ENCODE measurements around the gene ARL15. TPM values are rescaled to one million over a fixed set of nuclear protein-coding genes. Genes with fewer than 3 reads are reported as not detected.

ARL15 gene
- total and polyA plus RNA-seq, 2 donors (not counting 1 experiment from before 2014, with no cell fraction given) = 5.8 to 20.5 TPM

DNA sequence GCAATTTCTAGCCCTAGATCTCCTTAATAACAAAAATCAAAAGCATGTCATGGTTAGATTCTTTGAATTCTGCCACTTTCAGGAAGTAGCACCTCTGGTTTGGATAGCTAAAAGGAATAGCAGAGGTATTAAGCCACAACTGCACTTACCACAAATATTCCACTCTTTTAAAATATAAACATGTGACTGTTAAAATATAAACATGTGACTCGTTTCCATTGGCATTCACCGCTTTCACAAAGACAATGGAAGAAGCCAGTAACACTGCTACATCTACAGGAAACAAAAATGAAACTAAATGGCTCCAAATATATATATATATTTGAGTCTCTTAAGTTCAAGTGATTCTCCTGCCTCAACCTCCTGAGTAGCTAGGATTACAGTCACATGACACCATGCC, 222.9 kb downstream of the ARL15 start:
- H3K27me3 ChIP-seq (replicated peaks in 1 of 4; ENCODE audit: control extremely low read depth in 1 of 4, control insufficient read depth in 3 of 4, insufficient read depth in 4 of 4, low read length in 3 of 4) = no peaks in the 10 kb centered on the region
- POLR2A ChIA-PET = no interaction called here
- no peaks in the 10 kb centered on the region for H4K20me1 ChIP-seq (ENCODE audit: control insufficient read depth, insufficient read depth, low read length, poor library complexity, severe bottlenecking)
- no peak overlapping the region for H3K4me2 ChIP-seq (replicated peaks; ENCODE audit: low read depth, low read length, poor library complexity, severe bottlenecking)
- H2AFZ ChIP-seq (ENCODE audit: insufficient read depth, low read depth, low read length, poor library complexity, severe bottlenecking) = no peak overlapping the region
- DNase-seq (no peak), ATAC-seq (ENCODE audit: low read depth) (no peak)
- TF ChIP-seq EZH2 (IDR thresholded peaks at IDR 0.05; ENCODE audit: borderline replicate concordance, insufficient read depth, low read depth, low read length, poor library complexity, severe bottlenecking) = no peak
- TF ChIP-seq, protein P1, sequence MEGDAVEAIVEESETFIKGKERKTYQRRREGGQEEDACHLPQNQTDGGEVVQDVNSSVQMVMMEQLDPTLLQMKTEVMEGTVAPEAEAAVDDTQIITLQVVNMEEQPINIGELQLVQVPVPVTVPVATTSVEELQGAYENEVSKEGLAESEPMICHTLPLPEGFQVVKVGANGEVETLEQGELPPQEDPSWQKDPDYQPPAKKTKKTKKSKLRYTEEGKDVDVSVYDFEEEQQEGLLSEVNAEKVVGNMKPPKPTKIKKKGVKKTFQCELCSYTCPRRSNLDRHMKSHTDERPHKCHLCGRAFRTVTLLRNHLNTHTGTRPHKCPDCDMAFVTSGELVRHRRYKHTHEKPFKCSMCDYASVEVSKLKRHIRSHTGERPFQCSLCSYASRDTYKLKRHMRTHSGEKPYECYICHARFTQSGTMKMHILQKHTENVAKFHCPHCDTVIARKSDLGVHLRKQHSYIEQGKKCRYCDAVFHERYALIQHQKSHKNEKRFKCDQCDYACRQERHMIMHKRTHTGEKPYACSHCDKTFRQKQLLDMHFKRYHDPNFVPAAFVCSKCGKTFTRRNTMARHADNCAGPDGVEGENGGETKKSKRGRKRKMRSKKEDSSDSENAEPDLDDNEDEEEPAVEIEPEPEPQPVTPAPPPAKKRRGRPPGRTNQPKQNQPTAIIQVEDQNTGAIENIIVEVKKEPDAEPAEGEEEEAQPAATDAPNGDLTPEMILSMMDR (IDR thresholded peaks at IDR 0.05) = no peak
- intact Hi-C loops (cut with micrococcal nuclease) = no loop called here
- CTCF ChIA-PET = no interaction called here
- H3K79me2 ChIP-seq (ENCODE audit: control insufficient read depth, insufficient read depth, low read length) = no peaks in the 10 kb centered on the region
- Mint-ChIP-seq H3K9me3 (ENCODE audit: insufficient read depth) (peaks cover 5% of the 10 kb centered on the region), H3K27ac (no peak overlapping the region), H3K27me3 (no peaks in the 10 kb centered on the region), H3K4me3 (no peak overlapping the region), H3K4me1 (no peaks in the 10 kb centered on the region)
- no peaks in the 10 kb centered on the region for H3K36me3 ChIP-seq (replicated peaks in 1 of 2; ENCODE audit: control extremely low read depth in 1 of 2, control insufficient read depth in 1 of 2, extremely low read depth in 1 of 2, insufficient read depth in 2 of 2, low read length in 1 of 2)
- no peak overlapping the region for H3K4me3 ChIP-seq (ENCODE audit: control extremely low read depth in 1 of 5, extremely low read depth in 1 of 5, insufficient read depth in 1 of 5, low read depth in 2 of 5, low read length in 4 of 5)
- no peak overlapping the region for H3K9ac ChIP-seq (ENCODE audit: low read length)
- WGBS (ENCODE audit: insufficient coverage) = no CpG with 5 or more reads among the region's 2 CpGs
- H3K9me3 ChIP-seq (ENCODE audit: control extremely low read depth in 1 of 3, control insufficient read depth in 2 of 3, insufficient read depth in 1 of 3, low read length in 2 of 3) = peaks cover 0 to 6% (median 0%) of the 10 kb centered on the region in 3 donors
- H3K27ac ChIP-seq (ENCODE audit: low read length in 2 of 2) = no peak overlapping the region
- no peaks in the 10 kb centered on the region for H3K4me1 ChIP-seq (ENCODE audit: control insufficient read depth in 2 of 2, insufficient read depth in 2 of 2, low read length in 2 of 2)

- H3K4me3 Mint-ChIP-seq = no peak overlapping the region
- Histone ChIP-seq H3K36me3 (replicated peaks in 1 of 2; ENCODE audit: control extremely low read depth in 1 of 2, control insufficient read depth in 1 of 2, extremely low read depth in 1 of 2, insufficient read depth in 2 of 2, low read length in 1 of 2) (no peaks in the 10 kb centered on the region), H3K4me3 (ENCODE audit: control extremely low read depth in 1 of 5, extremely low read depth in 1 of 5, insufficient read depth in 1 of 5, low read depth in 2 of 5, low read length in 4 of 5) (no peak overlapping the region), H3K4me1 (ENCODE audit: control insufficient read depth in 2 of 2, insufficient read depth in 2 of 2, low read length in 2 of 2) (no peaks in the 10 kb centered on the region), H4K20me1 (ENCODE audit: control insufficient read depth, insufficient read depth, low read length, poor library complexity, severe bottlenecking) (no peaks in the 10 kb centered on the region), H3K27me3 (replicated peaks in 1 of 4; ENCODE audit: control extremely low read depth in 1 of 4, control insufficient read depth in 3 of 4, insufficient read depth in 4 of 4, low read length in 3 of 4) (no peaks in the 10 kb centered on the region), H3K27ac (ENCODE audit: low read length in 2 of 2) (no peak overlapping the region), H3K9ac (ENCODE audit: low read length) (no peak overlapping the region), H3K79me2 (ENCODE audit: control insufficient read depth, insufficient read depth, low read length) (no peaks in the 10 kb centered on the region), H3K9me3 (ENCODE audit: control extremely low read depth in 1 of 3, control insufficient read depth in 2 of 3, insufficient read depth in 1 of 3, low read length in 2 of 3) (peaks cover 0 to 6% (median 6%) of the 10 kb centered on the region in 3 donors), H2AFZ (ENCODE audit: insufficient read depth, low read depth, low read length, poor library complexity, severe bottlenecking) (no peak overlapping the region), H3K4me2 (replicated peaks; ENCODE audit: low read depth, low read length, poor library complexity, severe bottlenecking) (no peak overlapping the region)
- peaks cover 8% of the 10 kb centered on the region for H3K9me3 Mint-ChIP-seq (ENCODE audit: insufficient read depth)
- DNase-seq = no peak
- ChIA-PET CTCF (no interaction called here), POLR2A (no interaction called here)
- no peaks in the 10 kb centered on the region for H3K27me3 Mint-ChIP-seq
- intact Hi-C loops (cut with micrococcal nuclease) = no loop called here
- H3K27ac Mint-ChIP-seq = no peak overlapping the region
- peaks cover 4% of the 10 kb centered on the region for H3K4me1 Mint-ChIP-seq
- no peak for ATAC-seq (ENCODE audit: low read depth)
- TF ChIP-seq, protein P1 (IDR thresholded peaks at IDR 0.05) = no peak
- no peak for TF ChIP-seq EZH2 (IDR thresholded peaks at IDR 0.05; ENCODE audit: borderline replicate concordance, insufficient read depth, low read depth, low read length, poor library complexity, severe bottlenecking)
- 100% methylated on average over 1 of the region's 2 CpGs for WGBS (ENCODE audit: insufficient coverage)
Observed at GRCh38 chr5:54086191-54086590, 224.2 kb downstream of the ARL15 start.

Data from B cell (primary cell).